Testis (tissue), 2 donors: ENCODE data around the gene ADAMTS5.

Source experiments
- POLR2A ChIP-seq: fragments of 450-650 bp; IDR thresholded peaks from one replicate; pipeline ENCODE4 v1.6.1; 2017; ENCODE audit warnings: antibody characterized with exemption, mild to moderate bottlenecking, moderate library complexity
- TF ChIP-seq, protein P1 (sequence below), 3 experiments: fragments of 450-650 bp in 2 of 3; fragments of 200-600 bp in 1 of 3; sonication (generic) in 1 of 3; IDR thresholded peaks; one replicate each; pipeline ENCODE4 v1.5.1; 2016 to 2019; ENCODE audit warnings: antibody characterized with exemption in 3 of 3, mild to moderate bottlenecking in 2 of 3, moderate library complexity in 1 of 3

DNA sequence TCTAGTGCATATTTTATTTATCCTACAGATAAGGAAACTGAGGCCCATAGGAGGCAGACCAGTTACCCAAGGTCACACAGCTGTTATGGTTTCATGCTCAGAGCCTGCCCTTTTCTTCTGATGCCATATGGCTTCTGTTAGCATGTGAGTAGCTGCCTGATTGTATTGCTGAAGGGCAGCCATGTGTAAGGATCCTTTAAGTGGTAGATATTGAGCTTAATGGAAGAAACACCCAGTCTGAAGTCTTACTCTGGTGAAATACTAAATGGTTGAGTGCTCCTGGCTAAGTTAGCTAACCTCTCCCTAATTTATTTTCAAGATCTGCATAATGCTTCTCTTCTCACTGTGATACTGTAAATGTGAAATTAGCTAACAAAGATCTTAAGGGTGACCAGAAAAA lies 30.9 kb downstream of the ADAMTS5 start:
- TF ChIP-seq, protein P1, sequence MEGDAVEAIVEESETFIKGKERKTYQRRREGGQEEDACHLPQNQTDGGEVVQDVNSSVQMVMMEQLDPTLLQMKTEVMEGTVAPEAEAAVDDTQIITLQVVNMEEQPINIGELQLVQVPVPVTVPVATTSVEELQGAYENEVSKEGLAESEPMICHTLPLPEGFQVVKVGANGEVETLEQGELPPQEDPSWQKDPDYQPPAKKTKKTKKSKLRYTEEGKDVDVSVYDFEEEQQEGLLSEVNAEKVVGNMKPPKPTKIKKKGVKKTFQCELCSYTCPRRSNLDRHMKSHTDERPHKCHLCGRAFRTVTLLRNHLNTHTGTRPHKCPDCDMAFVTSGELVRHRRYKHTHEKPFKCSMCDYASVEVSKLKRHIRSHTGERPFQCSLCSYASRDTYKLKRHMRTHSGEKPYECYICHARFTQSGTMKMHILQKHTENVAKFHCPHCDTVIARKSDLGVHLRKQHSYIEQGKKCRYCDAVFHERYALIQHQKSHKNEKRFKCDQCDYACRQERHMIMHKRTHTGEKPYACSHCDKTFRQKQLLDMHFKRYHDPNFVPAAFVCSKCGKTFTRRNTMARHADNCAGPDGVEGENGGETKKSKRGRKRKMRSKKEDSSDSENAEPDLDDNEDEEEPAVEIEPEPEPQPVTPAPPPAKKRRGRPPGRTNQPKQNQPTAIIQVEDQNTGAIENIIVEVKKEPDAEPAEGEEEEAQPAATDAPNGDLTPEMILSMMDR (IDR thresholded peaks at IDR 0.05): no peak
- no peak for TF ChIP-seq POLR2A
